GM19328 (cell line): Measurements from ENCODE around the gene MS4A6E.
"Not testable (repeated sequence)": the region's sequence is repeated elsewhere in the genome, so short reads cannot be mapped to it uniquely, and the experiment has no call there.

Experiments used
- ATAC-seq: cut with Tn5 transposase; IDR thresholded peaks from one replicate; pipeline ENCODE4 v1.9.1; 2021; ENCODE audit warnings: mild to moderate bottlenecking, moderate library complexity; ENCODE audit not compliant: unreplicated experiment

The MS4A6E gene

GRCh38 chr11:60334005-60334620, 7.1 kb downstream of the MS4A6E start:
- ATAC-seq = no peak

- no peak for ATAC-seq
These were observed 9.8 kb downstream of the MS4A6E start for GRCh38 chr11:60336767-60337391.

DNA sequence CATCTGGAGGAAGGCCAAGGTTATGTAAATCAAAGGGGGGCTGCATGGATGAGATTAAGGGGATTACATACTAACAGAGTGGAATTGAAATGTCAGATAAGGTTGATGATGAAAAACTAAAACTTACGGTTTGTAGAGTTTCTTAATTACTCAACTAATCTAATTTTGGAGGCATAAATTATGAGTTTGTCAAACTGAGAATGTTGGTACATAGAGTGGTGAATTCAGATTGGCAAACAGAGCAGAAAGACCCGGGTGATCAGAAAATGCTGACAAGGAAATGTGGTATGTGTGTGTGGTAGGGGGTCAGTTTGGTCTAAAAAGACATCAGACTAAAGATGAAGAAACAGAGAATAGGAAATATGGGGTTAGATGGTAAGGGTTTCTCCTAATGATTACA, 11.0 kb downstream of the MS4A6E start:
- no peak for ATAC-seq

DNA sequence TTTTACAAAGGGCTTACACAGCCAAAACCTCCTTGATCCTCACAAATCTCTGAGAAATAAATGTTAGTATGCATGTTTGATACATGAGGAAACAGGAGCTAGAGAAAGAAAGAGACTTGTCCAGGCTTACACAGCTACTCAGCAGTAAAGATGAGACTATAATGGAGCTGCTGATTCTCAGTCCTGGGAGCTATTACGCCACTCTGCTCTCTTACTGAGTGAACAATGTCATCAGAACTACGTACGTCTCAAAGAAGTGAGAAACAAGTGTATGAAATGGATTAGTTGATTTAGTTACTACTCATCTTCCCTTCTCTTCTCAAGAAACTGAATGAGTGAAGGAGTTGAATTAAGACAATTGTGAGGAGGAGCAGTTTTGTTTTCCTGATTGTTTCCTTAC, 12.3 kb downstream of the MS4A6E start:
- ATAC-seq = no peak

DNA sequence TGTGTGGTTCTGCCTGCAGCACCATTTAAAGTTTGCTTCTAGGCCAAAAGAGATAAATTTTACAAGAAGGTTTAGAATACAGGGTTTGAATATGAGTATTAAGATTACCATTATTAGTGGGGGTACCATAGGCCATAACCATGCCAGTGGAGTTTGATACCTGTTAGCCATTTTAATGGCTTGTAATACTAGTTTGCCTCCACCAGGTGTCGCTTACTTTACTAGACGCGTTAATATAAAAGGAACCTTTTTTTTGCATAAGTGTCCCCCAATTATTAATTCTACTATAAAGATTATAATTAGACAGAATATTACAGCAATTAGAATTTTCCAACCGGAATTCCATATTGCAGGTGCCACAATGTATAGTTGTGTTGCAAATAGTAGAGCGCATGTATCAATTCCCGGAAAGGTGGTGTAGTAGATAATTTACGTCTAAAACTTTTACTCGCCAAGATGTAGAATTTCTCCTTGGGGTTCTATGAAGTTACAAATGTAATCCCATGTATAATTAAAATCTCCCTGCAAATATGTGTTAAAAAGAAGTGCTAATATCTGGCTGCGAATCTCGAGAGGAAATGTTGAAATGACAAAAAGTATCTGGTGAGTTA, 16.1 kb downstream of the MS4A6E start:
- no peak for ATAC-seq

DNA sequence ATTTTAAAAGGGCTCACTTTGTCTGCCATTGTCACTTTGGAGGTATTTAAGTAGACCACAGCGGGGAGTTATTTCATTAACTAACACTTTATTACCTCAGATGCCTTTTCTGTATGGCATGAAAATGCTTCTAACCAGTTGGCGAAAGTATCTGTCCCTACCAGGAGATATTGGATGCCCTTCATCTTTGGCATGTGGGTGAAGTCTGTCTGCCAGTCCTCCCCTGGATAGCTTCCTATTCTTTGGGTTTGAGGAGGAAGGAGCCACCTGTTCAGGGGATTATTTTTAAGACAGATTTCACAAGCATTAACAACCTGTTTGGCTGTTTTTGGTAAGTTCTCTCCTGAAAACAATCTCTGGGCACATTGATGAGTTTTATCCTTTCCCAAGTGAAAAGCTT, 17.1 kb downstream of the MS4A6E start:
- ATAC-seq = no peak

DNA sequence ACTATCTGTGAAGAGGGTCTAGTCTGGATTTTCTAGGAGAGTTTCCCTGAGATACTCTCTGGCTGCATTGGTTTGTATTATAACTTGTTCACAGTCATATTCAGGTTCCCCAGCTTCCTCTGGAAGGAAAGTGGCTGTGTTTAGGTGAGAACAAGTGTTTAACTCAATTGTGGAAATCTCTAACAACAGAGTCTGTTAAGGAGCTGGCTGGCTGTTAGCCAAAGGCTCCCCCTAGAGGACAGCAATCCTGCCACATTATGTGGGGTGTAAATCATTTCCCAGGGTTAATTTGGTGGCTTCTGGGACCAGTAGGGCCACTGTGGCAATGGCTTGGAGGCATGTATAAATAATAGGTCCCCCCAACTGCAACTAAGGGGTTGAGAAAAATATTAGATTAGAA, 18.4 kb downstream of the MS4A6E start:
- no peak for ATAC-seq

DNA sequence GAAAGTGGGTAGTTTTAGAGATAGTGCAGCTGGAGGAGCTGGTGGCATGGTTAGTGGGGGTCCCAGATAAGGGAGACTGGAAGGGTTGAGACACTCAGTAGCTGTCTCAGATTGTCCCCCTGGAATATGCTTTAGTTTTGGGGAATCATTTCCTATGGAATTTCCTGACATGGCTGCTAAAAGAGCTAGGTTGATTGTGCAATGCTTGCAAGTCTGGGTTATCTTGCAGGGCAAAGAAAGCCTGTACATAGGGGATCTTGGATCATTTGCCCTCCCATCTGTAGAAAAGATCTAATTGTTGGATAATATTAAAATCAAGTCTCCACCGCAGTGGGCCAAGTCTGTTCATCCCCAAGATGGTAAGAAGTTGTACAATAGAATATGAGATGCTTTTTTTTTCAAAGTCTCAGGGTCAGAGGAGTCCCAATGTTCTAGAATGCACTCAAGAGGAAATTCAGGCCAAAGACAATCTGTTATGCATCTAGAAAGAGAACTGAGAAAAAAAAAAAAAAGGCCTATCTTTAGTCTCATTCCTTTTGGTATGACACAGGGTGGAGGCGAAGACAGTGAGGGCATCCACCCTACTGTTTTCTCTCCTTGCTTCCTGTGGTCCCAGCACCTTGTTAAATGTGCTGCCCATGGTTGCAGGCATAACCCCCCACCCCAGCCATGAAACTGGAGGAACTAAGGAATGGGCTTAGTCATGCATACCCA, 20.2 kb downstream of the MS4A6E start:
- ATAC-seq = no peak

GRCh38 chr11:60348116-60348515, 21.1 kb downstream of the MS4A6E start:
- ATAC-seq = no peak

DNA sequence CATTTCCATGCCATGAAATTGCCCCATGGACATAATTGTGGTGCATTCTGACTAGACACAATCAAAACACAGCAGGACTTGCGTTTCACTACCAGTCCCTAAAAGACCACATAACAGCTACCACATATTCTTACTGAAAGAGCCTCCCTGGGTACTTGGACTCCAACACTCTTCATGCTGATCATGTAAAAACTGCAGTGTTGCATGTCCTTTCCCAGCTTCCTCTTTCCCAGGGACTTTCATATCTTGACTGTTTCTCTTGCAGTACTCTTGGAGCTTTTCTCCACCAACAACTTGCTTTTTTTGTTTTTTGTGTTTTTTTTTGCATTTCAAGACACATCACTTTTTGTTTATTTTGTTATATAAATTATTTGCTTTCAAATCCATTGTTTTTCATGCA, 22.9 kb downstream of the MS4A6E start:
- ATAC-seq = no peak

DNA sequence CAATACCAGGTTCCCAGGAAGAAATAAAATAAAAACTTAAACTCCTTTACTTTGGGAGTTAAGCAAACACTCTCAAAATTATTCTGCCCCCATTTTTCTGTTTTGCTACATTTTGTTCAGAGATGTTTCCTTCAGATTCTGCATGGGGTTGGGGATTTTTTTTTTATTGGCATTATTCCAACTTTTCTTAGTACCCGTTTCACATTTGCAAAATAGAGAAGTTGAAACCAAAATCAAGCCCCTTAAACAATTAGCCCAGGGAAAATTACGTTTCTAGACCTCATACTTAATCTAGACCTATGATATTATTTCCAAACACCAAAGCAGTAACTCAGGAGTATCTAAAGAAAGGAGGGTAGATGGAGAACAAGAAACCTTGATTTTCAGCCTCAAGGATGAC, 30.7 kb downstream of the MS4A6E start:
- ATAC-seq = no peak

- no peak for ATAC-seq
These were observed 33.6 kb downstream of the MS4A6E start for GRCh38 chr11:60360621-60361020.

GRCh38 chr11:60362241-60362640, 35.2 kb downstream of the MS4A6E start:
- ATAC-seq = no peak

- peak; percentile 53 for ATAC-seq
These were observed 36.8 kb downstream of the MS4A6E start for GRCh38 chr11:60363542-60364470.

GRCh38 chr11:60366262-60366904, 39.3 kb downstream of the MS4A6E start:
- ATAC-seq = not testable (repeated sequence)

- ATAC-seq = peak; percentile 70
These were observed 40.0 kb downstream of the MS4A6E start for GRCh38 chr11:60367009-60367408.

- no peak for ATAC-seq
These were observed 40.8 kb downstream of the MS4A6E start for GRCh38 chr11:60367896-60368295.

DNA sequence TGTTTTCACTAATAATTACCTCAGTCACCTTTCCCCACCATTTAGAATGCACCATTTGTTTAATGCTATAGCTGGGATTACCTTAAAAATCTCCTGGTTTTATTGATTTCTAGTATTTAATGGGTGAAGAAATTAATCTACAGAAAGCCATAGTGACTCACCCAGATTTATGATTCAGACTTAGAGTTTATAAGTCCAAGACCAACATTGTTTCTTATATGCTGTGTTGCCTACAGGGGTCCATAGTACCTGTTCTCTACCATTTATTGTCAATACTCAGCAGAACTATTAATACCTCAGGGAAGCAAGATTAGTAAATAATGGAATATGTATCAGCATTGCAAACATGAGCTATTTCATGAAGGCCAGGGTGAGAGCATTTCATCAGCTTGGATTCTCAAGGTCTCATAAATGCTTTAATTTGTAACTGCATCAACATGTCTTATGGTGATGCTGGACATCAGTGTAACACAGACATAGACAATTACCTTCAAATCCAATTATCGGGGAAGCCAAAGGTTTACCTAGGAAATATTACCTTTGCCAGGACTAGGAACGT, 43.3 kb downstream of the MS4A6E start:
- ATAC-seq = no peak

GRCh38 chr11:60370811-60371298, 43.8 kb downstream of the MS4A6E start:
- no peak for ATAC-seq

DNA sequence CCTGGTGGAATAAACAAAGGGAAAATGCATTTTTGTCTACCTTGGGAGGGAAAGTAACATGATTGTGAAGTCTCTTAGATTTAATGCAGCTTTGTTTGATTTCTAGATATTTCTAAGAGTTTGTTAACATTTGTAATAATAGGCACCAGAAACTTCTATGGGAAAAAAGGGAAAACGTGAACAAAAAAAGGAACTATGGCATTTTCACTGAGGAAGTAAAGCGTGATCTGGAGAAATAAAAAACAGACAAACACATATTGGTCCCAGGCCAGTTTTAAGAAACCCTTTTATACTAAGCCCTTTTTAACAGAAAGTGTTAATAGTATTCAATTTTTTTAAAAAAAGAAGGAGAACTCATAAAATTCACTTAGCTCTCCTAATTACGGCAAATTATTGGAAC, 44.3 kb downstream of the MS4A6E start:
- no peak for ATAC-seq
